SK-N-SH (cell line): ENCODE results near the gene CDH26. TPM values are rescaled to one million over a fixed set of nuclear protein-coding genes. Genes with fewer than 3 reads are reported as not detected.
"Not testable (repeated sequence)": the region's sequence is repeated elsewhere in the genome, so short reads cannot be mapped to it uniquely, and the experiment has no call there.

Experiments used
- CTCF ChIA-PET: fragments of 300-600, 350-600 bp; formaldehyde crosslinking; extraction: SDS; loops from one replicate; lab custom pipeline; 2021; lab: Yijun Ruan, JAX
- POLR2A ChIA-PET: fragments of 350-600 bp; sonication (Branson Sonifier 250); formaldehyde crosslinking; extraction: SDS; loops from one replicate; lab custom pipeline; 2020; ENCODE audit warnings: antibody characterized with exemption, inconsistent platforms; lab: Yijun Ruan, JAX
- DNase-seq: peaks from one replicate; pipeline ENCODE4 v3.0.0; 2012
- H2AFZ ChIP-seq: fragments of 200-600 bp; sonication (generic); 2 replicates; pipeline ENCODE4 v1.8.1; 2016; ENCODE audit warnings: antibody characterized with exemption, mild to moderate bottlenecking, low read depth
- H3F3A ChIP-seq: fragments of 200-600 bp; sonication (generic); replicated peaks from 2 replicates; pipeline ENCODE3; 2016; ENCODE audit warnings: antibody characterized with exemption, mild to moderate bottlenecking; ENCODE audit not compliant: insufficient read depth
- H3K27ac ChIP-seq, 2 experiments: fragments of 200-500 bp in 1 of 2; fragments of 200-600 bp in 1 of 2; sonication (Bioruptor generic) in 1 of 2; sonication (generic), shearing (Covaris generic) in 1 of 2; 2 replicates each; pipeline versions ENCODE4 v1.5.1 to v1.6.1; 2014 to 2016; ENCODE audit warnings: low read depth in 2 of 2, inconsistent platforms in 1 of 2, low read length in 1 of 2, mild to moderate bottlenecking in 1 of 2, mixed read lengths in 1 of 2
- H3K27me3 ChIP-seq: fragments of 200-600 bp; sonication (generic), shearing (Covaris generic); 2 replicates; pipeline ENCODE4 v1.6.1; 2016; ENCODE audit warnings: mixed run types; ENCODE audit not compliant: insufficient read depth
- H3K36me3 ChIP-seq, 2 experiments: fragments of 200-500 bp in 1 of 2; fragments of 200-600 bp in 1 of 2; sonication (Bioruptor generic) in 1 of 2; sonication (generic) in 1 of 2; replicated peaks in 1 of 2; 2 replicates each; pipeline versions ENCODE3 to v1.5.1; 2014 to 2016; ENCODE audit warnings: low read length in 1 of 2, mild to moderate bottlenecking in 1 of 2; ENCODE audit not compliant: insufficient read depth in 2 of 2, control insufficient read depth in 1 of 2
- H3K4me1 ChIP-seq, 2 experiments: fragments of 200-500 bp in 1 of 2; fragments of 200-600 bp in 1 of 2; sonication (Bioruptor generic) in 1 of 2; sonication (generic), shearing (Covaris generic) in 1 of 2; 2 replicates each; pipeline versions ENCODE4 v1.5.1 to v1.6.1; 2014 to 2016; ENCODE audit warnings: low read depth in 1 of 2, low read length in 1 of 2, mixed run types in 1 of 2; ENCODE audit not compliant: insufficient read depth in 2 of 2, control insufficient read depth in 1 of 2
- H3K4me2 ChIP-seq: fragments of 200-600 bp; sonication (generic), shearing (Covaris generic); 2 replicates; pipeline ENCODE4 v1.6.1; 2017; ENCODE audit warnings: mixed run types
- H3K4me3 ChIP-seq, 2 experiments: fragments of 200-500 bp in 1 of 2; fragments of 200-600 bp in 1 of 2; sonication (Bioruptor generic) in 1 of 2; sonication (generic), shearing (Covaris generic) in 1 of 2; 2 replicates each; pipeline versions ENCODE4 v1.5.1 to v1.8.1; 2014 to 2016; ENCODE audit warnings: low read depth in 2 of 2, inconsistent platforms in 1 of 2, low read length in 1 of 2, mild to moderate bottlenecking in 1 of 2, mixed read lengths in 1 of 2, moderate library complexity in 1 of 2
- H3K79me2 ChIP-seq: fragments of 200-600 bp; sonication (generic); 2 replicates; pipeline ENCODE4 v1.8.1; 2017; ENCODE audit warnings: mild to moderate bottlenecking; ENCODE audit not compliant: insufficient read depth
- H3K9ac ChIP-seq: fragments of 200-600 bp; sonication (generic); 2 replicates; pipeline ENCODE4 v1.6.1; 2017; ENCODE audit warnings: mixed run types
- H3K9me2 ChIP-seq: fragments of 200-600 bp; sonication (generic); 2 replicates; pipeline ENCODE4 v1.6.1; 2017; ENCODE audit warnings: mixed run types
- H3K9me3 ChIP-seq: fragments of 200-600 bp; sonication (generic); 2 replicates; pipeline ENCODE4 v1.6.1; 2017; ENCODE audit warnings: mixed run types, mild to moderate bottlenecking, moderate library complexity
- H4K20me1 ChIP-seq: fragments of 200-600 bp; sonication (generic); 2 replicates; pipeline ENCODE4 v1.6.1; 2017; ENCODE audit warnings: mild to moderate bottlenecking, mixed run types; ENCODE audit not compliant: insufficient read depth
- ELF1 ChIP-seq: IDR thresholded peaks from 2 replicates; pipeline ENCODE4 v1.4.0; 2012
- EP300 ChIP-seq, 2 experiments: IDR thresholded peaks; 2 replicates each; pipeline versions ENCODE4 v1.4.0 to v1.6.1; 2012; ENCODE audit warnings: borderline replicate concordance in 1 of 2, low read depth in 1 of 2, low read length in 1 of 2
- FOXM1 ChIP-seq: IDR thresholded peaks from 2 replicates; pipeline ENCODE4 v1.4.0; 2012; ENCODE audit warnings: low read depth, mild to moderate bottlenecking
- JUND ChIP-seq: IDR thresholded peaks from 2 replicates; pipeline ENCODE4 v1.4.0; 2012
- NRF1 ChIP-seq: IDR thresholded peaks from 2 replicates; pipeline ENCODE4 v1.6.1; 2012; ENCODE audit warnings: low read depth, mild to moderate bottlenecking, low read length
- RCOR1 ChIP-seq: fragments of 150-350 bp; IDR thresholded peaks from 2 replicates; pipeline ENCODE4 v1.6.1; 2017; ENCODE audit warnings: antibody characterized with exemption, low read length
- RFX5 ChIP-seq: IDR thresholded peaks from 2 replicates; pipeline ENCODE4 v1.6.1; 2012; ENCODE audit warnings: mild to moderate bottlenecking, improper control_type of control experiment, low read length
- RXRA ChIP-seq: IDR thresholded peaks from 2 replicates; pipeline ENCODE4 v1.4.0; 2012; ENCODE audit warnings: low read depth, mild to moderate bottlenecking, borderline replicate concordance
- YY1 ChIP-seq: IDR thresholded peaks from 2 replicates; pipeline ENCODE4 v1.4.0; 2012; ENCODE audit warnings: low read depth, mild to moderate bottlenecking
- WGBS: methylation state at CpG from one replicate; pipeline ENCODE4 v1.1.6; 2017; ENCODE audit warnings: low lambda C conversion rate; 5-methylcytosine and 5-hydroxymethylcytosine counted together
- polyA plus RNA-seq, 3 experiments: library from polyadenylated mRNA; depleted of rRNA; stranded (reverse); fragments of >200 nt; gene quantifications; 2 replicates each; pipeline ENCODE4 v1.2.3, GENCODE V29; 2012
- TF ChIP-seq, protein P1 (sequence below): IDR thresholded peaks from 2 replicates; pipeline ENCODE4 v1.4.0; 2012; ENCODE audit warnings: low read depth, borderline replicate concordance

CDH26 gene
- polyA plus RNA-seq, 1 of the 3 experiments (the other 2 are of a cell fraction), result 0.13 TPM

DNA sequence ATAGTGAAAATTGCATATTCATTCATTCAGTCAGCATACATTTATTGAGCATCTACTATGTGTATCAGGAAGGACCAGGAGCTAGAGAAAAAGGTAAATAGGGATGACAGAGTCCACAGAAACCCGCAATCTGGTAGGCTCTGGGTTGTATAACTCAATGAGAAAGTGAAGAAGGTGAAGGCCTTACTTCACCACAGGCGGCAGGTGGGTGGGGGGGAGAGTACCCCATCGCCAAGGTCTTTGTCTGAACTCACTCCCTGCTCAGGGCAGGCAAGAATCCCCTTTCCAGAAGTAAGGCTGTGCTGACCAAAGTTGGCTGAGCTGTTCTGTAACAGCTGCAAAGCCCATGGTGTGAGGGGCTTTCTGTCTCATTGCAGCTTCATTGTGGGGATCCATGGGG lies 81.3 kb downstream of the CDH26 start:
- Histone ChIP-seq H3F3A (no peaks in the 10 kb centered on the region), H3K27ac (no peak overlapping the region), H3K9me3 (no peaks in the 10 kb centered on the region), H4K20me1 (no peaks in the 10 kb centered on the region), H3K9me2 (no peaks in the 10 kb centered on the region), H3K79me2 (no peaks in the 10 kb centered on the region), H2AFZ (no peak overlapping the region), H3K4me2 (no peak overlapping the region), H3K4me3 (no peak overlapping the region), H3K4me1 (no peaks in the 10 kb centered on the region), H3K27me3 (no peaks in the 10 kb centered on the region), H3K9ac (no peak overlapping the region), H3K36me3 (no peaks in the 10 kb centered on the region)
- WGBS, result 31% methylated on average over 3 of the region's 3 CpGs
- POLR2A ChIA-PET, result no interaction called here
- CTCF ChIA-PET, result no interaction called here
- no peak for DNase-seq
- no peak for TF ChIP-seq YY1
- no peak for TF ChIP-seq FOXM1
- no peak for TF ChIP-seq EP300 (IDR thresholded peaks at IDR 0.05; ENCODE audit: borderline replicate concordance in 1 of 2, low read depth in 1 of 2, low read length in 1 of 2)
- no peak for TF ChIP-seq NRF1
- no peak for TF ChIP-seq RCOR1
- TF ChIP-seq JUND, result no peak
- TF ChIP-seq RXRA, result no peak
- TF ChIP-seq RFX5, result no peak

DNA sequence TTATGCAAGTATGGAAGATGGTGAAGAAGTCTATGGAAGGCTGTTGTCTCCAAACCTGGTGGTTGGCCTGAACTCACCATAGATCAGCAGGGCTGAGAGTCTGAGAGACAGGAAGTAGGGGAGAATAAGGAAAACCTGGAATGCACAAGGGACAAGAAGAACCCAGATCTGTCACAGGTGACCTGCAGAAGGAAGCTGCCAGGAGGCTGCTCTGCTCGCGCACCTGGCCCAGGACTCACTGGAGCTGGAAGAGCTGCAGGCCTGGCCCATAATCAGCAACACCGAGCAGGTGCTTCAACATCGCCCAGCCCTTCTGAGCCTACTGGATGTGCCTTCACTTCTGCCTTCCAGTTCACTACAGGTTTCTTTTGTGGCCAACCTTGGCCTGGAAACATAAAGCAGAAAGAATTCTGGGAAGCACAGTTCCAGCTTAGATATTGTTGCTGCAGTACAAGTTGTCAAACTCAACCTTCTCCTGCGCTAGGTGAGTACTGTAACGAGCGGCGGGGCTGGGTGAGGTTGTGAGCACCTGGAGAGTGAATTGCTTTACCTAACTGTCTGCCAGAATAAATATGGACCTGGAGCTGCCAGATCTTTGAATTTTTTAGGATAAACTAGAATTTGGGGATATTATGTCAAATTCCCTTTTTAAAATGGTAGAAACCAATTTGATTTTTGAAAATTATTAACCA lies 82.4 kb downstream of the CDH26 start:
- Histone ChIP-seq H4K20me1 (no peaks in the 10 kb centered on the region), H3K27me3 (no peaks in the 10 kb centered on the region), H3K27ac (no peak overlapping the region), H3K9me2 (no peaks in the 10 kb centered on the region), H3K36me3 (no peaks in the 10 kb centered on the region), H3K4me2 (no peak overlapping the region), H3K79me2 (no peaks in the 10 kb centered on the region), H3K4me1 (no peaks in the 10 kb centered on the region), H3K9ac (no peak overlapping the region), H3K4me3 (no peak overlapping the region), H3K9me3 (no peaks in the 10 kb centered on the region), H3F3A (no peaks in the 10 kb centered on the region), H2AFZ (no peak overlapping the region)
- no peak for TF ChIP-seq EP300 (IDR thresholded peaks at IDR 0.05; ENCODE audit: borderline replicate concordance in 1 of 2, low read depth in 1 of 2, low read length in 1 of 2)
- TF ChIP-seq ELF1, result no peak
- TF ChIP-seq, protein P1, sequence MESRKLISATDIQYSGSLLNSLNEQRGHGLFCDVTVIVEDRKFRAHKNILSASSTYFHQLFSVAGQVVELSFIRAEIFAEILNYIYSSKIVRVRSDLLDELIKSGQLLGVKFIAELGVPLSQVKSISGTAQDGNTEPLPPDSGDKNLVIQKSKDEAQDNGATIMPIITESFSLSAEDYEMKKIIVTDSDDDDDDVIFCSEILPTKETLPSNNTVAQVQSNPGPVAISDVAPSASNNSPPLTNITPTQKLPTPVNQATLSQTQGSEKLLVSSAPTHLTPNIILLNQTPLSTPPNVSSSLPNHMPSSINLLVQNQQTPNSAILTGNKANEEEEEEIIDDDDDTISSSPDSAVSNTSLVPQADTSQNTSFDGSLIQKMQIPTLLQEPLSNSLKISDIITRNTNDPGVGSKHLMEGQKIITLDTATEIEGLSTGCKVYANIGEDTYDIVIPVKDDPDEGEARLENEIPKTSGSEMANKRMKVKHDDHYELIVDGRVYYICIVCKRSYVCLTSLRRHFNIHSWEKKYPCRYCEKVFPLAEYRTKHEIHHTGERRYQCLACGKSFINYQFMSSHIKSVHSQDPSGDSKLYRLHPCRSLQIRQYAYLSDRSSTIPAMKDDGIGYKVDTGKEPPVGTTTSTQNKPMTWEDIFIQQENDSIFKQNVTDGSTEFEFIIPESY, result no peak
- POLR2A ChIA-PET, result no interaction called here
- WGBS, result 63% methylated on average over 8 of the region's 8 CpGs
- CTCF ChIA-PET, result interaction anchor here (1.0 kb wide), 1 partner anchor 17 kb away, joined by 3 read pairs; no protein-coding TSS in a partner anchor
- no peak for DNase-seq

DNA sequence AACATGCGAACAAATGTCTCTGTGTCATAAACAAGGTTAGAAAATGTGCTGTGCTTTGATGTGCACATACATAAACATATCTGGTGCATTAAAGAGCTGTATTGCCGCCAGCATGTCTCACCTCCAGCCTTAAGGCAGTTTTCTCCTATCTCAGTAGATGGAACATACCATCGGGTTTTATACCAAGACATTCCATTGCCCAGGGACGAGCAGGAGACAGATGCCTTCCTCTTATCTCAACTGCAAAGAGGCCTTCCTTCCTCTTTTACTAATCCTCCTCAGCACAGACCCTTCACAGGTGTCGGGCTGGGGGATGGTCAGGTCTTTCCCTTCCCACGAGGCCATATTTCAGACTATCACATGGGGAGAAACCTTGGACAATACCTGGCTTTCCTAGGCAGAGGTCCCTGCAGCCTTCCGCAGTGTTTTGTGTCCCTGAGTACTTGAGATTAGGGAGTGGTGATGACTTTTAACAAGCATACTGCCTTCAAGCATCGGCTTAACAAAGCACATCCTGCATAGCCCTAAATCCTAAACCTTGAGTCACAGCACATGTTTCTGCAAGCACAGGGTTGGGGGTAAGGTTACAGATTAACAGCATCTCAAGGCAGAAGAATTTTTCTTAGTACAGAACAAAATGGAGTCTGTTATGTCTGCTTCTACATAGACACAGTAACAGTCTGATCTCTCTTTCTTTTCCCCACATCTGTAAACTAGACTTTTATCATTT lies 83.4 kb downstream of the CDH26 start:
- H2AFZ ChIP-seq, H3K27ac ChIP-seq, H3F3A ChIP-seq, H3K27me3 ChIP-seq, H3K9me2 ChIP-seq, DNase-seq, H3K36me3 ChIP-seq, H3K4me3 ChIP-seq, H4K20me1 ChIP-seq, H3K4me1 ChIP-seq, H3K4me2 ChIP-seq, H3K9ac ChIP-seq, H3K9me3 ChIP-seq, H3K79me2 ChIP-seq, POLR2A ChIA-PET: not testable (repeated sequence)
- WGBS, result 18% methylated on average over 8 of the region's 8 CpGs
- CTCF ChIA-PET, result interaction anchor here (1.0 kb wide), 1 partner anchor 16 kb away, joined by 3 read pairs; no protein-coding TSS in a partner anchor
